Measurements from ENCODE around the gene AKR1C2. TPM values are rescaled to one million over a fixed set of nuclear protein-coding genes. Genes with fewer than 3 reads are reported as not detected.
"Not testable (repeated sequence)": the region's sequence is repeated elsewhere in the genome, so short reads cannot be mapped to it uniquely, and the experiment has no call there.

Gene AKR1C2
- total RNA-seq, 2 experiments from 2014 or later: not detected

GRCh38 chr10:5004030-5004385, 351 bp upstream of the AKR1C2 start:
- intact Hi-C loops (cut with DNase I, micrococcal nuclease); CTCF ChIA-PET; DNase-seq; H3K4me1 Mint-ChIP-seq; POLR2A ChIA-PET; ATAC-seq; H3K9me3 Mint-ChIP-seq (ENCODE audit: low read depth); H3K27me3 Mint-ChIP-seq; H3K27ac Mint-ChIP-seq; H3K4me3 Mint-ChIP-seq; H3K36me3 Mint-ChIP-seq (ENCODE audit: low read depth): not testable (repeated sequence)

GRCh38 chr10:5002013-5002727, 1.5 kb downstream of the AKR1C2 start:
- Mint-ChIP-seq H3K27ac (no peak overlapping the region), H3K9me3 (ENCODE audit: low read depth) (no peaks in the 10 kb centered on the region), H3K4me3 (no peak overlapping the region), H3K27me3 (peaks cover 3% of the 10 kb centered on the region), H3K4me1 (no peaks in the 10 kb centered on the region), H3K36me3 (ENCODE audit: low read depth) (no peaks in the 10 kb centered on the region)
- DNase-seq (no peak), ATAC-seq (no peak)
- CTCF ChIA-PET: no interaction called here
- intact Hi-C loops (cut with DNase I, micrococcal nuclease): no loop called here
- POLR2A ChIA-PET: no interaction called here

GRCh38 chr10:4998671-4999070, 5.0 kb downstream of the AKR1C2 start:
- ChIA-PET CTCF (no interaction called here), POLR2A (no interaction called here)
- Mint-ChIP-seq H3K27me3 (no peaks in the 10 kb centered on the region), H3K9me3 (ENCODE audit: low read depth) (no peaks in the 10 kb centered on the region), H3K4me3 (no peak overlapping the region), H3K4me1 (no peaks in the 10 kb centered on the region), H3K27ac (no peak overlapping the region), H3K36me3 (ENCODE audit: low read depth) (no peaks in the 10 kb centered on the region)
- no peak for DNase-seq
- intact Hi-C loops (cut with DNase I, micrococcal nuclease): no loop called here
- ATAC-seq: no peak

- intact Hi-C loops (cut with DNase I, micrococcal nuclease); H3K9me3 Mint-ChIP-seq (ENCODE audit: low read depth); H3K36me3 Mint-ChIP-seq (ENCODE audit: low read depth); CTCF ChIA-PET; H3K27me3 Mint-ChIP-seq; DNase-seq; POLR2A ChIA-PET; H3K4me3 Mint-ChIP-seq; ATAC-seq; H3K27ac Mint-ChIP-seq; H3K4me1 Mint-ChIP-seq: not testable (repeated sequence)
These were observed 9.4 kb downstream of the AKR1C2 start for GRCh38 chr10:4994260-4994659.

GRCh38 chr10:4992564-4992963, 11.1 kb downstream of the AKR1C2 start:
- H3K9me3 Mint-ChIP-seq (ENCODE audit: low read depth); ATAC-seq; H3K27ac Mint-ChIP-seq; DNase-seq; H3K27me3 Mint-ChIP-seq; H3K4me1 Mint-ChIP-seq; H3K36me3 Mint-ChIP-seq (ENCODE audit: low read depth); H3K4me3 Mint-ChIP-seq; POLR2A ChIA-PET; intact Hi-C loops (cut with DNase I, micrococcal nuclease): not testable (repeated sequence)
- CTCF ChIA-PET: interaction anchor here (0.7 to 1.0 kb wide), 2 partner anchors 66 to 140 kb away, joined by 3 read pairs; no protein-coding TSS in a partner anchor

GRCh38 chr10:4991463-4991862, 12.2 kb downstream of the AKR1C2 start:
- H3K36me3 Mint-ChIP-seq (ENCODE audit: low read depth); H3K4me1 Mint-ChIP-seq; DNase-seq; POLR2A ChIA-PET; H3K9me3 Mint-ChIP-seq (ENCODE audit: low read depth); CTCF ChIA-PET; H3K27me3 Mint-ChIP-seq; intact Hi-C loops (cut with DNase I, micrococcal nuclease); H3K4me3 Mint-ChIP-seq; H3K27ac Mint-ChIP-seq; ATAC-seq: not testable (repeated sequence)

- Mint-ChIP-seq H3K4me1 (no peaks in the 10 kb centered on the region), H3K27me3 (no peaks in the 10 kb centered on the region), H3K4me3 (no peak overlapping the region), H3K27ac (no peak overlapping the region), H3K9me3 (ENCODE audit: low read depth) (no peaks in the 10 kb centered on the region), H3K36me3 (ENCODE audit: low read depth) (no peaks in the 10 kb centered on the region)
- POLR2A ChIA-PET: no interaction called here
- DNase-seq (no peak), ATAC-seq (no peak)
- intact Hi-C loops (cut with DNase I, micrococcal nuclease): no loop called here
- CTCF ChIA-PET: no interaction called here
These were observed 13.4 kb downstream of the AKR1C2 start for GRCh38 chr10:4990217-4990616.

- ATAC-seq; CTCF ChIA-PET; intact Hi-C loops (cut with DNase I, micrococcal nuclease); H3K4me1 Mint-ChIP-seq; H3K27me3 Mint-ChIP-seq; H3K4me3 Mint-ChIP-seq; POLR2A ChIA-PET; H3K27ac Mint-ChIP-seq; H3K9me3 Mint-ChIP-seq (ENCODE audit: low read depth); DNase-seq; H3K36me3 Mint-ChIP-seq (ENCODE audit: low read depth): not testable (repeated sequence)
These were observed 15.5 kb downstream of the AKR1C2 start for GRCh38 chr10:4988000-4988641.

- Mint-ChIP-seq H3K4me1 (no peaks in the 10 kb centered on the region), H3K9me3 (ENCODE audit: low read depth) (no peaks in the 10 kb centered on the region), H3K27me3 (no peaks in the 10 kb centered on the region), H3K27ac (no peak overlapping the region), H3K36me3 (ENCODE audit: low read depth) (no peaks in the 10 kb centered on the region), H3K4me3 (no peak overlapping the region)
- ATAC-seq (no peak), DNase-seq (no peak)
- ChIA-PET POLR2A (no interaction called here), CTCF (interaction anchor here (4.5 kb wide), 1 partner anchor 135 kb away, joined by 34 read pairs; no protein-coding TSS in a partner anchor)
- intact Hi-C loops (cut with DNase I, micrococcal nuclease): no loop called here
These were observed 18.6 kb downstream of the AKR1C2 start for GRCh38 chr10:4984971-4985594.

- Mint-ChIP-seq H3K9me3 (ENCODE audit: low read depth) (no peaks in the 10 kb centered on the region), H3K4me1 (no peaks in the 10 kb centered on the region), H3K36me3 (ENCODE audit: low read depth) (no peaks in the 10 kb centered on the region), H3K27ac (no peak overlapping the region), H3K4me3 (no peak overlapping the region), H3K27me3 (no peaks in the 10 kb centered on the region)
- POLR2A ChIA-PET: no interaction called here
- DNase-seq (no peak), ATAC-seq (no peak)
- intact Hi-C loops (cut with DNase I, micrococcal nuclease): no loop called here
- CTCF ChIA-PET: interaction anchor here (4.5 kb wide), 1 partner anchor 134 kb away, joined by 34 read pairs; no protein-coding TSS in a partner anchor
These were observed 19.4 kb downstream of the AKR1C2 start for GRCh38 chr10:4984223-4984622.

GRCh38 chr10:4983615-4984216, 19.9 kb downstream of the AKR1C2 start:
- no peak for ATAC-seq
- CTCF ChIA-PET: interaction anchor here (0.6 to 4.5 kb wide), 3 partner anchors 134 to 639 kb away, joined by 3 to 34 read pairs (median 4); no protein-coding TSS in a partner anchor

More at GRCh38 chr10:4983615-4984216, 19.9 kb downstream of the AKR1C2 start:
- intact Hi-C loops (cut with DNase I, micrococcal nuclease): no loop called here
- DNase-seq: no peak
- H3K4me3 Mint-ChIP-seq: no peak overlapping the region
- no peaks in the 10 kb centered on the region for H3K27me3 Mint-ChIP-seq
- POLR2A ChIA-PET: interaction anchor here (0.5 kb wide), 1 partner anchor 157 kb away, joined by 3 read pairs; no protein-coding TSS in a partner anchor
- no peak overlapping the region for H3K27ac Mint-ChIP-seq
- H3K4me1 Mint-ChIP-seq: no peaks in the 10 kb centered on the region
- H3K36me3 Mint-ChIP-seq (ENCODE audit: low read depth): no peaks in the 10 kb centered on the region
- H3K9me3 Mint-ChIP-seq (ENCODE audit: low read depth): no peaks in the 10 kb centered on the region

Measured in activated CD4-positive, alpha-beta T cell treated with anti-CD3 and anti-CD28 coated beads for 36 hours (primary cell).